H1 (cell line): Measurements from ENCODE around the gene SHANK1. TPM values are rescaled to one million over a fixed set of nuclear protein-coding genes. Genes with fewer than 3 reads are reported as not detected.

Experiments used
- CTCF ChIA-PET: fragments of 300-600 bp; sonication (Branson Sonifier 250); formaldehyde crosslinking; loops from one replicate; lab custom pipeline; 2021; ENCODE audit not compliant: partially characterized antibody; lab: Charles Lee
- POLR2A ChIA-PET: fragments of 300-600 bp; sonication (Branson Sonifier 250); formaldehyde crosslinking; loops from one replicate; lab custom pipeline; 2021; ENCODE audit warnings: inconsistent platforms; ENCODE audit not compliant: partially characterized antibody; lab: Charles Lee
- DNase-seq, 2 experiments: peaks; one replicate each; pipeline versions ENCODE4 v3.0.0 to v3.0.0-alpha.2; 2010 to 2022; ENCODE audit warnings: low spot score in 2 of 2, low read depth in 1 of 2, mixed read lengths in 1 of 2
- FAIRE-seq: peaks from 2 replicates; lab custom pipeline; 2011; peaks lifted over from hg19 to GRCh38; lab: Jason Lieb, UNC
- H2AFZ ChIP-seq: 2 replicates; pipeline ENCODE4 v1.8.1; 2012; ENCODE audit warnings: low read length, inconsistent platforms
- H2AK5ac ChIP-seq: 2 replicates; pipeline ENCODE4 v1.6.1; 2013; ENCODE audit warnings: low read depth, low read length
- H2BK120ac ChIP-seq: replicated peaks from 2 replicates; pipeline ENCODE3; 2013; ENCODE audit warnings: low read depth, low read length, inconsistent platforms
- H2BK12ac ChIP-seq: 2 replicates; pipeline ENCODE4 v1.6.1; 2013; ENCODE audit warnings: low read depth, low read length
- H2BK15ac ChIP-seq: 2 replicates; pipeline ENCODE4 v1.6.1; 2013; ENCODE audit warnings: low read length
- H2BK20ac ChIP-seq: 2 replicates; pipeline ENCODE4 v1.6.1; 2013; ENCODE audit warnings: low read length
- H2BK5ac ChIP-seq: 2 replicates; pipeline ENCODE4 v1.6.1; 2013; ENCODE audit warnings: low read depth, low read length
- H3K14ac ChIP-seq: 2 replicates; pipeline ENCODE4 v1.6.1; 2013; ENCODE audit warnings: inconsistent platforms; ENCODE audit not compliant: insufficient read length
- H3K18ac ChIP-seq: 2 replicates; pipeline ENCODE4 v1.6.1; 2013; ENCODE audit warnings: low read length; ENCODE audit errors: extremely low read depth
- H3K23ac ChIP-seq: 2 replicates; pipeline ENCODE4 v1.6.1; 2013; ENCODE audit warnings: inconsistent platforms; ENCODE audit not compliant: insufficient read length
- H3K23me2 ChIP-seq: 2 replicates; pipeline ENCODE4 v1.6.1; 2013; ENCODE audit warnings: low read depth, low read length
- H3K27ac ChIP-seq: 2 replicates; pipeline ENCODE4 v1.6.1; 2011; ENCODE audit warnings: low read depth, low read length, inconsistent platforms
- H3K27me3 ChIP-seq, 4 experiments: replicated peaks in 1 of 4; 1 replicate in 1 of 4; 2 replicates in 3 of 4; pipeline versions ENCODE4 v1.6.1 to v1.8.1; 2011 to 2013; ENCODE audit warnings: low read length in 3 of 4, mild to moderate bottlenecking in 3 of 4, inconsistent platforms in 2 of 4, mixed read lengths in 2 of 4, moderate library complexity in 1 of 4; ENCODE audit not compliant: control insufficient read depth in 3 of 4, insufficient read depth in 3 of 4; ENCODE audit errors: extremely low read depth in 1 of 4
- H3K36me3 ChIP-seq, 4 experiments: 2 replicates each; pipeline versions ENCODE4 v1.6.1 to v1.8.1; 2011 to 2013; ENCODE audit warnings: mild to moderate bottlenecking in 4 of 4, low read length in 3 of 4, moderate library complexity in 2 of 4, control low read depth in 1 of 4, inconsistent platforms in 1 of 4; ENCODE audit not compliant: insufficient read depth in 4 of 4, control insufficient read depth in 2 of 4
- H3K4ac ChIP-seq: replicated peaks from 2 replicates; pipeline ENCODE3; 2013; ENCODE audit warnings: low read length, low read depth, mixed read lengths, inconsistent platforms; ENCODE audit not compliant: insufficient read length
- H3K4me1 ChIP-seq, 4 experiments: replicated peaks in 1 of 4; 1 replicate in 1 of 4; 2 replicates in 3 of 4; pipeline versions ENCODE4 v1.6.1 to v1.8.1; 2011 to 2013; ENCODE audit warnings: low read length in 3 of 4, inconsistent platforms in 2 of 4, mixed read lengths in 1 of 4; ENCODE audit not compliant: insufficient read depth in 4 of 4, control insufficient read depth in 3 of 4
- H3K4me2 ChIP-seq, 2 experiments: 2 replicates each; pipeline versions ENCODE4 v1.6.1 to v1.8.1; 2011 to 2013; ENCODE audit warnings: low read depth in 2 of 2, low read length in 2 of 2, control low read depth in 1 of 2, inconsistent platforms in 1 of 2, mild to moderate bottlenecking in 1 of 2; ENCODE audit not compliant: insufficient read depth in 1 of 2
- H3K4me3 ChIP-seq, 4 experiments: fragments of 200-600, 300-600 bp in 1 of 4; sonication (generic), shearing (Covaris generic), sonication (Bioruptor Twin) in 1 of 4; 2 replicates each; pipeline versions ENCODE4 v1.5.1 to v1.8.1; 2011 to 2016; ENCODE audit warnings: low read length in 4 of 4, low read depth in 3 of 4, control low read depth in 2 of 4, inconsistent platforms in 2 of 4, mild to moderate bottlenecking in 2 of 4, mixed read lengths in 1 of 4, moderate library complexity in 1 of 4; ENCODE audit not compliant: insufficient read depth in 2 of 4; ENCODE audit errors: extremely low read depth in 1 of 4
- H3K56ac ChIP-seq: replicated peaks from 2 replicates; pipeline ENCODE3; 2013; ENCODE audit warnings: low read depth, mild to moderate bottlenecking, mixed read lengths, low read length, inconsistent platforms; ENCODE audit not compliant: insufficient read length
- H3K79me1 ChIP-seq: 2 replicates; pipeline ENCODE4 v1.6.1; 2013; ENCODE audit warnings: low read depth, low read length, control low read depth
- H3K79me2 ChIP-seq, 2 experiments: 2 replicates each; pipeline versions ENCODE4 v1.6.1 to v1.8.1; 2012 to 2013; ENCODE audit warnings: low read length in 2 of 2, mild to moderate bottlenecking in 2 of 2, inconsistent platforms in 1 of 2; ENCODE audit not compliant: insufficient read depth in 2 of 2, control insufficient read depth in 1 of 2
- H3K9ac ChIP-seq, 4 experiments: replicated peaks in 1 of 4; 1 replicate in 1 of 4; 2 replicates in 3 of 4; pipeline versions ENCODE4 v1.6.1 to v1.8.1; 2011 to 2013; ENCODE audit warnings: low read depth in 3 of 4, low read length in 3 of 4, control low read depth in 2 of 4, mild to moderate bottlenecking in 2 of 4, moderate library complexity in 2 of 4, inconsistent platforms in 1 of 4; ENCODE audit errors: extremely low read depth in 1 of 4
- H3K9me3 ChIP-seq, 2 experiments: 2 replicates each; pipeline versions ENCODE4 v1.6.1 to v1.8.1; 2012 to 2013; ENCODE audit warnings: mild to moderate bottlenecking in 2 of 2, moderate library complexity in 2 of 2, control low read depth in 1 of 2, inconsistent platforms in 1 of 2, low read depth in 1 of 2, low read length in 1 of 2, mixed read lengths in 1 of 2; ENCODE audit not compliant: insufficient read depth in 2 of 2
- H4K20me1 ChIP-seq, 2 experiments: replicated peaks in 1 of 2; 2 replicates each; pipeline versions ENCODE3 to v1.8.1; 2011 to 2013; ENCODE audit warnings: inconsistent platforms in 2 of 2, low read length in 2 of 2, mild to moderate bottlenecking in 1 of 2; ENCODE audit not compliant: insufficient read depth in 2 of 2, control insufficient read depth in 1 of 2
- H4K5ac ChIP-seq: 2 replicates; pipeline ENCODE4 v1.6.1; 2013; ENCODE audit warnings: low read length, low read depth, mixed read lengths, inconsistent platforms; ENCODE audit not compliant: insufficient read length
- H4K8ac ChIP-seq: 2 replicates; pipeline ENCODE4 v1.8.0; 2013; ENCODE audit warnings: mild to moderate bottlenecking, moderate library complexity, low read length, inconsistent platforms; ENCODE audit not compliant: insufficient read depth; ENCODE audit errors: extremely low read depth
- H4K91ac ChIP-seq: replicated peaks from 2 replicates; pipeline ENCODE3; 2013; ENCODE audit warnings: low read length, mixed read lengths, inconsistent platforms; ENCODE audit not compliant: insufficient read length
- NRF1 ChIP-seq: IDR thresholded peaks from 2 replicates; pipeline ENCODE4 v1.6.1; 2011; ENCODE audit warnings: mild to moderate bottlenecking, low read depth, low read length, improper control_type of control experiment
- PHF8 ChIP-seq: fragments of 200-600 bp; sonication (generic); conservative IDR thresholded peaks from 2 replicates; pipeline ENCODE4 v1.7.1; 2012; ENCODE audit warnings: low read depth, mild to moderate bottlenecking, inconsistent platforms, low read length, moderate library complexity
- RBBP5 ChIP-seq: IDR thresholded peaks from 2 replicates; pipeline ENCODE4 v1.7.1; 2012; ENCODE audit warnings: low read depth, mild to moderate bottlenecking, inconsistent platforms, low read length, moderate library complexity, borderline replicate concordance
- RFX5 ChIP-seq: IDR thresholded peaks from 2 replicates; pipeline ENCODE4 v1.6.1; 2011; ENCODE audit warnings: low read depth, low read length, improper control_type of control experiment, borderline replicate concordance
- WGBS, 2 experiments: shearing (Covaris generic) in 1 of 2; methylation state at CpG; one replicate each; pipeline versions ENCODE4 v1.1.6 to v1.1.7; 2013 to 2015; ENCODE audit warnings: low lambda C conversion rate in 2 of 2, mixed read lengths in 2 of 2, inconsistent platforms in 1 of 2, low coverage in 1 of 2, missing lambda C conversion rate in 1 of 2; ENCODE audit not compliant: insufficient replicate concordance in 2 of 2, insufficient coverage in 1 of 2, insufficient read length in 1 of 2; ENCODE audit errors: extremely low coverage in 1 of 2, missing lambda C conversion rate in 1 of 2; 5-methylcytosine and 5-hydroxymethylcytosine counted together
- polyA plus RNA-seq, 7 experiments: library from polyadenylated mRNA; depleted of rRNA in 3 of 7; stranded (reverse) in 5 of 7; unstranded in 2 of 7; fragments of >200 nt in 5 of 7; fragments of 200-250 nt in 2 of 7; gene quantifications; 1 replicate in 5 of 7; 2 replicates in 1 of 7; 4 replicates in 1 of 7; pipeline versions ENCODE4 v1.2.1 to v1.2.3, GENCODE V29; 2011 to 2013; ENCODE audit warnings: missing spikeins in 2 of 7, mixed read lengths in 2 of 7
- total RNA-seq: library from RNA; stranded (reverse); fragmentation: NEBNext Ultra II Directional; extraction: Animal tissue kit (Norgen Biotek cat#: 25700); gene quantifications from 2 replicates; pipeline ENCODE4 v1.2.1, GENCODE V29; 2021
- TF ChIP-seq, protein P1 (sequence below): IDR thresholded peaks from 2 replicates; pipeline ENCODE4 v1.6.1; 2012; ENCODE audit warnings: inconsistent platforms

The SHANK1 gene
- total and polyA plus RNA-seq, 2 of the 8 experiments (the other 6 are each of a cell fraction or from before 2014, with no cell fraction given), result 1.1 to 3.7 TPM

DNA sequence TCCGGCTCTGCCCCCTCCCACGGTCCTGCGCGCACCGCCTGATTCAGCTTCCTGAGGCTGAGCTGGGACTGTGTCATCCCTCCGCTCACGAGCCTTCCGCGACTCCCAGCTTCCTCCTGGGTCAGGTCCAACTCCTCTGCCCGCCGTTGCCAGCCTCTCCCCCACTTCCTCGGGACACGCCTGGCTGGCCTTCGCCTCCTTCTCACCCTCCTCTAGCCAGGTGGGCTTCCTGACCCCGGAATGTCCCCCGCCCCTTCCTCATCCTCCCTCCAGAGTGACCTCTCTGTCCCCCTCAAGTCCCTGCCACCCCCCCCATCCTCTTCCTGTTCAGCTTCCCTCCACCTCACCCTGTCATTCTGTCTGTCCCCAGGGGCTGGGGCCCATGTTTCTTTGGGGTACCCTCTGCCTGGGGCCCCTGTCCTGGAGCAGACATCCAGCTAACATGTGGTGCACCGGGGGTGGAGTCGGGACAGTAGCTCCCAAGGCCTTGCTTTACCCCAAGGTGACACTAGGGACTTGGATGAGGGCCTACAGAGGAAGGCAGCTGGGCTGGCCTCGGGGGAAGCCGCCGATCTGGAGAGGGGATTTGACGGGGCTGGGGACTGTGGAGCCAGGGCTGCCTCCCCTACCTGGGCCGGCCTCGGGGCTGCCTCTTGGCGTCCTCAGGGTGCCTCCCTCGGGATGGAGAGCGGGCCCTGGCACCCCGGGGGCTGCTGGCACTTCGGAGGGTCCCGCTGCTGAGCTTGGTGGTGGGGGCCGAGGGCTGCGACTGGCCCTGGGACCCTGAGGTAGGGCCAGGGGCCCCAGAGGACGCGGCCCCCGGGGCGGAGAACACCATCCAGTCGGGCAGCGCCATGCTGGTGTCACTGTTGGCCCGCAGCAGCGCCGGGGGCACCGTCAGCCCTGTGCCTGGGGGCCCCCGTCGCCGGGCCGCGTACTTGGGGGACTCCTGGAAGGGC lies 16.5 kb downstream of the SHANK1 start:
- Histone ChIP-seq H3K56ac (no peak overlapping the region), H3K18ac (no peak overlapping the region), H2AFZ (no peak overlapping the region), H3K4ac (no peak overlapping the region), H4K5ac (no peak overlapping the region), H3K14ac (no peak overlapping the region), H3K23me2 (peaks cover 6% of the 10 kb centered on the region; the same call in 1 of the 2 replicates), H3K79me2 (no peaks in the 10 kb centered on the region), H3K4me1 (peaks cover 0 to 3% (median 0%) of the 10 kb centered on the region in 4 experiments; a peak in 3 of 7 replicates)
- CTCF ChIA-PET, result interaction anchor here (0.6 to 7.0 kb wide), 25 partner anchors 7 to 392 kb away, joined by 3 to 170 read pairs (median 4); partner anchors contain the start of genes CLEC11A and SHANK1
- no peak for TF ChIP-seq RFX5
- TF ChIP-seq NRF1, result no peak
- TF ChIP-seq PHF8, result no peak
- TF ChIP-seq, protein P1, sequence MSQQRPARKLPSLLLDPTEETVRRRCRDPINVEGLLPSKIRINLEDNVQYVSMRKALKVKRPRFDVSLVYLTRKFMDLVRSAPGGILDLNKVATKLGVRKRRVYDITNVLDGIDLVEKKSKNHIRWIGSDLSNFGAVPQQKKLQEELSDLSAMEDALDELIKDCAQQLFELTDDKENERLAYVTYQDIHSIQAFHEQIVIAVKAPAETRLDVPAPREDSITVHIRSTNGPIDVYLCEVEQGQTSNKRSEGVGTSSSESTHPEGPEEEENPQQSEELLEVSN, result no peak
- no peak for TF ChIP-seq RBBP5
- TF ChIP-seq, all 59 proteins: peak for 0
- Histone ChIP-seq H2BK5ac (no peak overlapping the region), H3K79me1 (no peaks in the 10 kb centered on the region; the same call in 1 of the 2 replicates), H3K27ac (no peak overlapping the region), H4K20me1 (peaks cover 0 to 4% of the 10 kb centered on the region in 2 experiments), H2BK20ac (no peak overlapping the region), H4K91ac (no peak overlapping the region), H3K4me2 (no peak overlapping the region), H3K27me3 (peaks cover 0 to 29% (median 21%) of the 10 kb centered on the region in 4 experiments; a peak in 6 of 7 replicates), H2AK5ac (no peak overlapping the region), H3K4me3 (no peak overlapping the region), H3K9me3 (no peaks in the 10 kb centered on the region), H2BK12ac (no peak overlapping the region), H3K36me3 (no peaks in the 10 kb centered on the region), H2BK120ac (no peak overlapping the region), H2BK15ac (no peak overlapping the region), H4K8ac (no peak overlapping the region), H3K9ac (no peak overlapping the region), H3K23ac (no peak overlapping the region)
- 82% methylated on average over 35 of the region's 47 CpGs; no CpG with 5 or more reads in 1 of the 2 experiments for WGBS, 2 experiments
- FAIRE-seq (no peak), DNase-seq (no peak)
- POLR2A ChIA-PET, result interaction anchor here (0.8 to 5.4 kb wide), 12 partner anchors 10 to 102 kb away, joined by 3 to 34 read pairs (median 4); partner anchors contain the start of gene C19orf81
